Peyer's patch (tissue), 4 donors: Measurements from ENCODE around the gene MKRN3. TPM values are rescaled to one million over a fixed set of nuclear protein-coding genes. Genes with fewer than 3 reads are reported as not detected.

Experiments
- DNase-seq, 3 donors: peaks; one replicate each; pipeline ENCODE4 v3.0.0-alpha.2; 2017 to 2019
- H3K27ac ChIP-seq, 4 donors: fragments of 200-600 bp; sonication (generic); one replicate each; pipeline ENCODE4 v1.5.1; 2016 to 2019
- H3K27me3 ChIP-seq, 2 donors: fragments of 200-600 bp; sonication (generic); one replicate each; pipeline ENCODE4 v1.5.1; 2019
- H3K36me3 ChIP-seq, 3 donors: fragments of 200-600 bp; sonication (generic); one replicate each; pipeline ENCODE4 v1.5.1; 2016 to 2019
- H3K4me1 ChIP-seq, 4 donors: fragments of 200-600 bp; sonication (generic); one replicate each; pipeline ENCODE4 v1.5.1; 2016 to 2019
- H3K4me3 ChIP-seq, 4 donors: fragments of 200-600 bp; sonication (generic); 1 replicate in 3 of 4; 2 replicates in 1 of 4; pipeline ENCODE4 v1.5.1; 2016 to 2019; ENCODE audit warnings: mild to moderate bottlenecking in 1 of 4
- H3K9me3 ChIP-seq, 4 donors: fragments of 200-600 bp; sonication (generic); one replicate each; pipeline ENCODE4 v1.5.1; 2016 to 2019; ENCODE audit warnings: mild to moderate bottlenecking in 1 of 4
- CTCF ChIP-seq, 6 experiments: fragments of 450-650 bp in 4 of 6; fragments of 200-600 bp in 2 of 6; sonication (generic) in 1 of 6; IDR thresholded peaks; one replicate each; pipeline ENCODE4 v1.5.1; 2017 to 2019; ENCODE audit warnings: antibody characterized with exemption in 6 of 6, mild to moderate bottlenecking in 3 of 6, moderate library complexity in 1 of 6
- POLR2A ChIP-seq, 2 donors: fragments of 450-650 bp; IDR thresholded peaks; one replicate each; pipeline ENCODE4 v1.5.1; 2017; ENCODE audit warnings: antibody characterized with exemption in 2 of 2, mild to moderate bottlenecking in 2 of 2, moderate library complexity in 2 of 2
- total RNA-seq, 4 donors: library from RNA; depleted of rRNA; stranded (reverse); fragments of >200 nt; gene quantifications; one replicate each; pipeline ENCODE4 v1.1.0, GENCODE V29; 2016

Gene MKRN3
- total RNA-seq, 4 donors from 2014 or later = 1.2 TPM; not detected in 3

- no peak overlapping the region for H3K4me3 ChIP-seq
- DNase-seq = no peak
- no peaks in the 10 kb centered on the region for H3K27me3 ChIP-seq
- H3K9me3 ChIP-seq = no peaks in the 10 kb centered on the region
- H3K4me1 ChIP-seq = no peaks in the 10 kb centered on the region
- H3K27ac ChIP-seq = no peak overlapping the region
- TF ChIP-seq POLR2A (IDR thresholded peaks at IDR 0.05) (no peak), CTCF (IDR thresholded peaks at IDR 0.05) (no peak)
- no peaks in the 10 kb centered on the region for H3K36me3 ChIP-seq
Measured at GRCh38 chr15:23532024-23532423, 33.5 kb upstream of the MKRN3 start.

GRCh38 chr15:23536659-23537058, 28.8 kb upstream of the MKRN3 start:
- no peaks in the 10 kb centered on the region for H3K27me3 ChIP-seq
- no peak for TF ChIP-seq POLR2A (IDR thresholded peaks at IDR 0.05)
- TF ChIP-seq CTCF (IDR thresholded peaks at IDR 0.05) = no peak
- H3K36me3 ChIP-seq = no peaks in the 10 kb centered on the region
- H3K4me1 ChIP-seq = no peaks in the 10 kb centered on the region
- no peak overlapping the region for H3K4me3 ChIP-seq
- H3K27ac ChIP-seq = no peak overlapping the region
- DNase-seq = no peak
- H3K9me3 ChIP-seq = no peaks in the 10 kb centered on the region

DNA sequence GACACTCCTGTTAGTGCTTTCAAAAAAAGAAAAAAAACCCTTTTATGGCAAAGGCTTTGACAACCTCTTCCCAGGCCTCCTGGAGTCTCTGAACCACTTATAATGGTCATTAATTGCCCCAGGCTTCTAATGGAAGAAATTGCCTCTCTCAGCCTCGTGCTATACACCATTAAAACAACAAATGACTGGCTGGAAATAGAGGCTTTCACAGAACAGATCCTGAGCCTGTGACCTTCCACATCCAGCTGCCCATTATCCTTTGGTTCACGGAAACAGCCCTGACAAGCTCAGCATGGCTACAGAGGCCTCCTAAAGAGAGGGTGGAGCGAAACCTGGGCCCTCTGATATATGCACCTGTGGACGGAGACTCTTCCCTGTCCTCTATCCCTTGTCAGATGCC, 26.8 kb upstream of the MKRN3 start:
- Histone ChIP-seq H3K36me3 (no peaks in the 10 kb centered on the region), H3K27ac (no peak overlapping the region), H3K4me3 (no peak overlapping the region), H3K27me3 (no peaks in the 10 kb centered on the region), H3K9me3 (no peaks in the 10 kb centered on the region), H3K4me1 (no peaks in the 10 kb centered on the region)
- no peak for TF ChIP-seq CTCF (IDR thresholded peaks at IDR 0.05)
- no peak for TF ChIP-seq POLR2A (IDR thresholded peaks at IDR 0.05)
- no peak for DNase-seq

- H3K27ac ChIP-seq = no peak overlapping the region
- no peak overlapping the region for H3K4me3 ChIP-seq
- no peaks in the 10 kb centered on the region for H3K36me3 ChIP-seq
- no peak for DNase-seq
- H3K27me3 ChIP-seq = no peaks in the 10 kb centered on the region
- H3K4me1 ChIP-seq = no peaks in the 10 kb centered on the region
- TF ChIP-seq CTCF (IDR thresholded peaks at IDR 0.05) = no peak
- no peak for TF ChIP-seq POLR2A (IDR thresholded peaks at IDR 0.05)
- no peaks in the 10 kb centered on the region for H3K9me3 ChIP-seq
Measured at GRCh38 chr15:23539892-23540291, 25.6 kb upstream of the MKRN3 start.

GRCh38 chr15:23546158-23546557, 19.3 kb upstream of the MKRN3 start:
- no peak for DNase-seq
- no peaks in the 10 kb centered on the region for H3K9me3 ChIP-seq
- H3K36me3 ChIP-seq = no peaks in the 10 kb centered on the region
- H3K27me3 ChIP-seq = no peaks in the 10 kb centered on the region
- no peak for TF ChIP-seq CTCF (IDR thresholded peaks at IDR 0.05)
- no peak for TF ChIP-seq POLR2A (IDR thresholded peaks at IDR 0.05)
- no peaks in the 10 kb centered on the region for H3K4me1 ChIP-seq
- no peak overlapping the region for H3K4me3 ChIP-seq
- H3K27ac ChIP-seq = no peak overlapping the region

- Histone ChIP-seq H3K36me3 (no peaks in the 10 kb centered on the region), H3K27ac (no peak overlapping the region), H3K27me3 (no peaks in the 10 kb centered on the region), H3K4me1 (no peaks in the 10 kb centered on the region), H3K4me3 (no peak overlapping the region), H3K9me3 (no peaks in the 10 kb centered on the region)
- TF ChIP-seq CTCF (IDR thresholded peaks at IDR 0.05) (no peak), POLR2A (IDR thresholded peaks at IDR 0.05) (no peak)
- no peak for DNase-seq
Measured at GRCh38 chr15:23548071-23548470, 17.4 kb upstream of the MKRN3 start.
